K562 (cell line): Measurements from ENCODE around the gene G6PC3. TPM values are rescaled to one million over a fixed set of nuclear protein-coding genes. Genes with fewer than 3 reads are reported as not detected.

Experiments used
- BRF1 ChIP-seq: IDR thresholded peaks from 3 replicates; pipeline ENCODE4 v1.6.1; 2011; ENCODE audit warnings: borderline replicate concordance, mild to moderate bottlenecking; ENCODE audit not compliant: insufficient read length; ENCODE audit errors: extremely low read depth
- CBX8 ChIP-seq: fragments of 200-600 bp; sonication (generic); IDR thresholded peaks from 2 replicates; pipeline ENCODE4 v1.6.1; 2012; ENCODE audit warnings: borderline replicate concordance, mixed run types, low read depth, mild to moderate bottlenecking, moderate library complexity, mixed read lengths, low read length, control low read depth, inconsistent platforms; ENCODE audit not compliant: poor library complexity, severe bottlenecking; ENCODE audit errors: extremely low read depth
- CTBP1 ChIP-seq: fragments of 450-650 bp; IDR thresholded peaks from 2 replicates; pipeline ENCODE4 v1.6.1; 2016; ENCODE audit warnings: borderline replicate concordance
- ETV5 ChIP-seq: sonication (generic); formaldehyde crosslinking; IDR thresholded peaks from 2 replicates; pipeline ENCODE4 v1.4.0; 2020; ENCODE audit warnings: low read depth, mild to moderate bottlenecking, missing genetic modification reagents
- GATAD2A ChIP-seq: fragments of 450-650 bp; IDR thresholded peaks from 2 replicates; pipeline ENCODE4 v1.6.1; 2017
- GTF2B ChIP-seq: IDR thresholded peaks from 2 replicates; pipeline ENCODE4 v1.6.1; 2011; ENCODE audit not compliant: insufficient read length; ENCODE audit errors: extremely low read depth
- HNRNPK ChIP-seq: fragments of 200-400 bp; formaldehyde crosslinking; IDR thresholded peaks from one replicate; pipeline ENCODE4 v1.6.1; 2018; ENCODE audit warnings: mild to moderate bottlenecking, low read depth, low read length; ENCODE audit not compliant: poor library complexity, severe bottlenecking
- MYNN ChIP-seq, 2 experiments: sonication (generic); formaldehyde crosslinking in 1 of 2; IDR thresholded peaks; 2 replicates each; pipeline versions ENCODE4 v1.5.0 to v1.6.1; 2016 to 2020; ENCODE audit warnings: antibody characterized with exemption in 1 of 2, missing genetic modification reagents in 1 of 2
- NEUROD1 ChIP-seq: fragments of 150-350 bp; IDR thresholded peaks from 2 replicates; pipeline ENCODE4 v1.6.1; 2014; ENCODE audit warnings: borderline replicate concordance, low read length, low read depth; ENCODE audit not compliant: partially characterized antibody
- PHB ChIP-seq: fragments of 250-450 bp; sonication (Bioruptor Pico); IDR thresholded peaks from 2 replicates; pipeline ENCODE4 v1.5.0; 2021
- SMARCE1 ChIP-seq: fragments of 450-650 bp; IDR thresholded peaks from 2 replicates; pipeline ENCODE4 v1.7.1; 2016; ENCODE audit warnings: mild to moderate bottlenecking
- TAF1 ChIP-seq: IDR thresholded peaks from 2 replicates; pipeline ENCODE4 v1.6.1; 2011; ENCODE audit warnings: mild to moderate bottlenecking, low read length, moderate library complexity; ENCODE audit not compliant: insufficient read depth, control insufficient read depth, severe bottlenecking; ENCODE audit errors: extremely low read depth
- TCF7L2 ChIP-seq: fragments of 150-350 bp; IDR thresholded peaks from 2 replicates; pipeline ENCODE4 v1.6.1; 2016; ENCODE audit warnings: low read depth, mild to moderate bottlenecking, low read length, moderate library complexity
- TEAD2 ChIP-seq: fragments of 450-650 bp; IDR thresholded peaks from 2 replicates; pipeline ENCODE4 v1.6.1; 2016; ENCODE audit warnings: missing genetic modification characterization, control low read depth, missing compliant biosample characterization
- WHSC1 ChIP-seq: IDR thresholded peaks from one replicate; pipeline ENCODE4 v1.6.1; 2012; ENCODE audit warnings: low read length, control low read depth, inconsistent platforms
- ZNF263 ChIP-seq: sonication (generic); formaldehyde crosslinking; IDR thresholded peaks from 2 replicates; pipeline ENCODE4 v1.8.0; 2022; ENCODE audit warnings: mild to moderate bottlenecking, missing genetic modification reagents, borderline replicate concordance
- ZSCAN29 ChIP-seq: fragments of 450-650 bp; IDR thresholded peaks from 2 replicates; pipeline ENCODE4 v1.6.1; 2017
- polyA plus RNA-seq, 8 experiments: library from polyadenylated mRNA; depleted of rRNA in 4 of 8; stranded (reverse) in 5 of 8; unstranded in 3 of 8; fragments of >200 nt; fragmentation: Nextera tagmentation in 2 of 8; fragmentation: Illumina TruSeq in 1 of 8; extraction: Ambion mirVana in 2 of 8; extraction: Trizol in 1 of 8; gene quantifications; 2 replicates each; pipeline versions ENCODE4 v1.2.1 to v1.2.3, GENCODE V29; 2011 to 2014; ENCODE audit warnings: inconsistent platforms in 1 of 8, missing spikeins in 1 of 8
- total RNA-seq, 7 experiments: library from RNA; depleted of rRNA in 6 of 7; stranded (reverse); fragments of >200 nt in 6 of 7; fragmentation: Illumina TruSeq in 2 of 7; extraction: Trizol in 2 of 7; gene quantifications; 2 replicates each; pipeline versions ENCODE4 v1.2.1 to v1.2.3, GENCODE V29; 2011 to 2021; ENCODE audit warnings: low replicate concordance in 1 of 7
- TF ChIP-seq, protein P1 (sequence below): fragments of 250-450 bp; sonication (Bioruptor Pico); IDR thresholded peaks from 2 replicates; pipeline ENCODE4 v1.4.0; 2020; ENCODE audit warnings: mild to moderate bottlenecking, moderate library complexity
- TF ChIP-seq, protein P2 (sequence below): fragments of 450-650 bp; IDR thresholded peaks from 2 replicates; pipeline ENCODE4 v1.6.1; 2018; ENCODE audit warnings: mild to moderate bottlenecking, low read depth; ENCODE audit not compliant: partially characterized antibody
- TF ChIP-seq, protein P3 (sequence below): IDR thresholded peaks from 3 replicates; pipeline ENCODE4 v1.6.1; 2011; ENCODE audit warnings: borderline replicate concordance, mild to moderate bottlenecking; ENCODE audit not compliant: insufficient read length, insufficient read depth

The G6PC3 gene
- total and polyA plus RNA-seq, 9 of the 15 experiments (the other 6 are each of a cell fraction or from before 2014, with no cell fraction given), result 10.4 to 57.8 (median 31.1) TPM

DNA sequence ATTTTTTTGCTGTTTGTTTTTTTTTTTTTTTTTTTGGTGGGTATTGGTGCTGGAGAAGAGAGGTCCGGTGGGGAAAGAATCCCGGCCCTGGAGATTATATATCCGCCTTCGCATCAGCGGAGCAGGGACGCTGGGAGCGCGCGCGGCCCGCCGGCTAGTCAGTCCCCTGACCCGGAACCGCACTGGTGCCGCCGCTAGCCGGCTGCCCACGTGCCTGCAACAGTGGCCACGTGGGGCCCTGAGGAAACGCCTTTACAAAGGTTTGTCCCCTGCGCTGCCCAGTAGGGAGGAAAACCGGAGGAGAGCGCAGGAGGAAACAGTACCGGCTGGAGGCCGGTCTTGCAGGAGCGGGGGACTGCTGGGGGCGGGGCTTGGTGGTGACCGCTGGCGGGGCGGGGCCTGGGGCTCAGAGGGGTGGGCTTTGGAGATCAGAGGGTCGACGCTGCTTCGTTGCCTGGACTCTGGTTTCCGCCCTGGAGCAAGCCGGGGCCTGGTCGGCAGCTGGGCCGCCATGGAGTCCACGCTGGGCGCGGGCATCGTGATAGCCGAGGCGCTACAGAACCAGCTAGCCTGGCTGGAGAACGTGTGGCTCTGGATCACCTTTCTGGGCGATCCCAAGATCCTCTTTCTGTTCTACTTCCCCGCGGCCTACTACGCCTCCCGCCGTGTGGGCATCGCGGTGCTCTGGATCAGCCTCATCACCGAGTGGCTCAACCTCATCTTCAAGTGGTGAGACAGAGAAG lies at the start of gene G6PC3 (continued):
- TF ChIP-seq CBX8 (no peak), ETV5 (CRISPR knock-in tag) (peak; percentile 77), TAF1 (peak; percentile 78), CTBP1 (no peak; the same call in 1 of the 2 replicates), GTF2B (no peak), ZSCAN29 (no peak), PHB (CRISPR knock-in tag) (no peak), TCF7L2 (no peak), ZNF263 (CRISPR knock-in tag) (peak; percentile 56; the same call in 1 of the 2 replicates), BRF1 (no peak), NEUROD1 (peak; percentile 96), WHSC1 (no peak), MYNN (IDR thresholded peaks at IDR 0.05) (no peak), MYNN (CRISPR knock-in tag; IDR thresholded peaks at IDR 0.05) (no peak), HNRNPK (no peak), SMARCE1 (no peak), GATAD2A (no peak), TEAD2 (tag) (no peak)
- TF ChIP-seq, protein P1, sequence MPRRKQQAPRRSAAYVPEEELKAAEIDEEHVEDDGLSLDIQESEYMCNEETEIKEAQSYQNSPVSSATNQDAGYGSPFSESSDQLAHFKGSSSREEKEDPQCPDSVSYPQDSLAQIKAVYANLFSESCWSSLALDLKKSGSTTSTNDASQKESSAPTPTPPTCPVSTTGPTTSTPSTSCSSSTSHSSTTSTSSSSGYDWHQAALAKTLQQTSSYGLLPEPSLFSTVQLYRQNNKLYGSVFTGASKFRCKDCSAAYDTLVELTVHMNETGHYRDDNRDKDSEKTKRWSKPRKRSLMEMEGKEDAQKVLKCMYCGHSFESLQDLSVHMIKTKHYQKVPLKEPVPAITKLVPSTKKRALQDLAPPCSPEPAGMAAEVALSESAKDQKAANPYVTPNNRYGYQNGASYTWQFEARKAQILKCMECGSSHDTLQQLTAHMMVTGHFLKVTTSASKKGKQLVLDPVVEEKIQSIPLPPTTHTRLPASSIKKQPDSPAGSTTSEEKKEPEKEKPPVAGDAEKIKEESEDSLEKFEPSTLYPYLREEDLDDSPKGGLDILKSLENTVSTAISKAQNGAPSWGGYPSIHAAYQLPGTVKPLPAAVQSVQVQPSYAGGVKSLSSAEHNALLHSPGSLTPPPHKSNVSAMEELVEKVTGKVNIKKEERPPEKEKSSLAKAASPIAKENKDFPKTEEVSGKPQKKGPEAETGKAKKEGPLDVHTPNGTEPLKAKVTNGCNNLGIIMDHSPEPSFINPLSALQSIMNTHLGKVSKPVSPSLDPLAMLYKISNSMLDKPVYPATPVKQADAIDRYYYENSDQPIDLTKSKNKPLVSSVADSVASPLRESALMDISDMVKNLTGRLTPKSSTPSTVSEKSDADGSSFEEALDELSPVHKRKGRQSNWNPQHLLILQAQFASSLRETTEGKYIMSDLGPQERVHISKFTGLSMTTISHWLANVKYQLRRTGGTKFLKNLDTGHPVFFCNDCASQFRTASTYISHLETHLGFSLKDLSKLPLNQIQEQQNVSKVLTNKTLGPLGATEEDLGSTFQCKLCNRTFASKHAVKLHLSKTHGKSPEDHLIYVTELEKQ, result no peak
- TF ChIP-seq, protein P2, sequence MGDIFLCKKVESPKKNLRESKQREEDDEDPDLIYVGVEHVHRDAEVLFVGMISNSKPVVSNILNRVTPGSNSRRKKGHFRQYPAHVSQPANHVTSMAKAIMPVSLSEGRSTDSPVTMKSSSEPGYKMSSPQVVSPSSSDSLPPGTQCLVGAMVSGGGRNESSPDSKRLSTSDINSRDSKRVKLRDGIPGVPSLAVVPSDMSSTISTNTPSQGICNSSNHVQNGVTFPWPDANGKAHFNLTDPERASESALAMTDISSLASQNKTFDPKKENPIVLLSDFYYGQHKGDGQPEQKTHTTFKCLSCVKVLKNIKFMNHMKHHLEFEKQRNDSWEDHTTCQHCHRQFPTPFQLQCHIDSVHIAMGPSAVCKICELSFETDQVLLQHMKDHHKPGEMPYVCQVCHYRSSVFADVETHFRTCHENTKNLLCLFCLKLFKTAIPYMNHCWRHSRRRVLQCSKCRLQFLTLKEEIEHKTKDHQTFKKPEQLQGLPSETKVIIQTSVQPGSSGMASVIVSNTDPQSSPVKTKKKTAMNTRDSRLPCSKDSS, result no peak
- TF ChIP-seq, protein P3, sequence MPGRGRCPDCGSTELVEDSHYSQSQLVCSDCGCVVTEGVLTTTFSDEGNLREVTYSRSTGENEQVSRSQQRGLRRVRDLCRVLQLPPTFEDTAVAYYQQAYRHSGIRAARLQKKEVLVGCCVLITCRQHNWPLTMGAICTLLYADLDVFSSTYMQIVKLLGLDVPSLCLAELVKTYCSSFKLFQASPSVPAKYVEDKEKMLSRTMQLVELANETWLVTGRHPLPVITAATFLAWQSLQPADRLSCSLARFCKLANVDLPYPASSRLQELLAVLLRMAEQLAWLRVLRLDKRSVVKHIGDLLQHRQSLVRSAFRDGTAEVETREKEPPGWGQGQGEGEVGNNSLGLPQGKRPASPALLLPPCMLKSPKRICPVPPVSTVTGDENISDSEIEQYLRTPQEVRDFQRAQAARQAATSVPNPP, result no peak
